ENCODE measurements around the gene AP1G1. TPM values are rescaled to one million over a fixed set of nuclear protein-coding genes. Genes with fewer than 3 reads are reported as not detected.

AP1G1 gene
- total RNA-seq, 1 donor from 2014 or later: 56.0 TPM

DNA sequence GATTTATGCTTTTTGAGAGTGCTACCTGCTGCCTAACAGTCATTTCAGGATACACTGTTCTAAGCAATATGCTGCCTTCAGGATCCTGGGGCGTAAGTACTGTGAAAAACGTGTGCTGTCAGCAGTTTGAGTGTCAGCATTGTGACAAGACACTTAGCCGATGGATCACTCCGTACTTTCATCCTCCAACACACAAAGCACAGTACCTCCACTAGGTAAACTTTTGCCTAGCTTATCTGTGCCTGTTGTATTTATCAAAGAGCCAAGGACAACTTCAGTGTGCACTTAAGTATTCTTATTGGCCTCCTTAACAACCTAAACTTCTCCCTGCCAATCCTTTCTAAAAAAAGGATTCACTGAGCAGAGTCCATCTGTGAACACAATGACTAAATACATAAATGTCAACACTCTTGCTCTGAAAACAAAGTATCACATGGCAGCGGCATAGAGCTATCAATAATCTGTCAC, 50.3 kb downstream of the AP1G1 start:
- no peak for TF ChIP-seq CTCF (IDR thresholded peaks at IDR 0.05; ENCODE audit: insufficient read depth, low read length, poor library complexity, severe bottlenecking)
- peaks cover 3% of the 10 kb centered on the region for H3K36me3 ChIP-seq (ENCODE audit: control insufficient read depth, insufficient read depth, low read length)
- H3K27me3 ChIP-seq (ENCODE audit: control insufficient read depth, insufficient read depth, low read length): no peaks in the 10 kb centered on the region
- no peak for DNase-seq (ENCODE audit: low read depth)
- no peak overlapping the region for H3K4me3 ChIP-seq (ENCODE audit: low read depth, low read length)

GRCh38 chr16:71754652-71755051, 54.0 kb downstream of the AP1G1 start:
- DNase-seq (ENCODE audit: low read depth): no peak
- no peak for TF ChIP-seq CTCF (IDR thresholded peaks at IDR 0.05; ENCODE audit: insufficient read depth, low read length, poor library complexity, severe bottlenecking)
- Histone ChIP-seq H3K36me3 (ENCODE audit: control insufficient read depth, insufficient read depth, low read length) (peaks cover 2% of the 10 kb centered on the region), H3K4me3 (ENCODE audit: low read depth, low read length) (no peak overlapping the region), H3K27me3 (ENCODE audit: control insufficient read depth, insufficient read depth, low read length) (no peaks in the 10 kb centered on the region)

GRCh38 chr16:71754108-71754507, 54.5 kb downstream of the AP1G1 start:
- Histone ChIP-seq H3K4me3 (ENCODE audit: low read depth, low read length) (no peak overlapping the region), H3K27me3 (ENCODE audit: control insufficient read depth, insufficient read depth, low read length) (no peaks in the 10 kb centered on the region), H3K36me3 (ENCODE audit: control insufficient read depth, insufficient read depth, low read length) (peaks cover 2% of the 10 kb centered on the region)
- no peak for DNase-seq (ENCODE audit: low read depth)
- no peak for TF ChIP-seq CTCF (IDR thresholded peaks at IDR 0.05; ENCODE audit: insufficient read depth, low read length, poor library complexity, severe bottlenecking)

DNA sequence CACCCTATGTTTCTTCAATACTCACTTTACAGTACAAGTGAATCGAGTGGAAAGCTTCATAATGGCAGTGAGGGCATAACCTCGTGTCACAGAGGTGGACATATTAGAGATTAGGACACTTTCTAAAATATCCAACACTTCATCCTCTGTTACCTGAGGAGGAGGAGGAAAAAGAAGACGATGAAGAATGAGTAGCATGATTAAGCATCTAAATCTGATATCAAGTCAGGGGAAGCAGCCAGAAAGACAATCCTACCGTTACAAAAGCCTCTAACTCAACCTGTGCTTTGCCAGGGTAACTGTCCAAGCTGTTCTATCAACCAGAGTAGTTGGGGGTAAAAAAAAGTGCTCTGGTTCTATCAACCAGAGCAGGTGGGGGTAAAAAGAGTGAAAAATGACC, 60.4 kb downstream of the AP1G1 start:
- no peaks in the 10 kb centered on the region for H3K27me3 ChIP-seq (ENCODE audit: control insufficient read depth, insufficient read depth, low read length)
- TF ChIP-seq CTCF (IDR thresholded peaks at IDR 0.05; ENCODE audit: insufficient read depth, low read length, poor library complexity, severe bottlenecking): no peak
- H3K36me3 ChIP-seq (ENCODE audit: control insufficient read depth, insufficient read depth, low read length): peaks cover 2% of the 10 kb centered on the region
- no peak for DNase-seq (ENCODE audit: low read depth)
- no peak overlapping the region for H3K4me3 ChIP-seq (ENCODE audit: low read depth, low read length)

DNA sequence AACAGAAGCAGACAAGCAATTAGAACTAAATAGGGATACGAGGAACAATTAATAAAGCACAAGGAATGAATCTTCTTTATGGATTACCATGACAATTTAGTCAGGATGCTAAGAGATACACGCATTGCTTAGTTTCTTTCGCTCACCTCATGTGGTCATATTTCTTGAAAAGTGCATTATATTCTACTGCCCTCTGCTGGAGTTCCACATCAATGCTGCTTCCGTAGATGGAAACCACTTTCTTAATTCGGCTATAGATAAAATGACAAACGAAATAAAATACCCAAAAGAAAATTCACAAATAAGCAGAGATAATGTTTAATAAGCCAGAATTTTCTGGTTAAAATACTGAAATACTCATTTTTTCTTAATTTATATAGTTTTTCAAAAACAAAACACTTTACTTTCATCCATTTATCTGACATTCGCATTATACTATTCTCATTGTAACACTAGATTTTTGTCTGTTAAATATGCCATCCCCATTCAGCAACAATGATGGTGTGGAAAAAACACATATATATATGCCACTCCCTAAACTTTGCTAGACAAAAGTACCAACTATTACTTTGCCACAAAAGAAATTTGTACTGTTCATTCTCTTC, 62.1 kb downstream of the AP1G1 start:
- Histone ChIP-seq H3K4me3 (ENCODE audit: low read depth, low read length) (no peak overlapping the region), H3K36me3 (ENCODE audit: control insufficient read depth, insufficient read depth, low read length) (peaks cover 2% of the 10 kb centered on the region), H3K27me3 (ENCODE audit: control insufficient read depth, insufficient read depth, low read length) (no peaks in the 10 kb centered on the region)
- DNase-seq (ENCODE audit: low read depth): no peak
- TF ChIP-seq CTCF (IDR thresholded peaks at IDR 0.05; ENCODE audit: insufficient read depth, low read length, poor library complexity, severe bottlenecking): peak; percentile 79

DNA sequence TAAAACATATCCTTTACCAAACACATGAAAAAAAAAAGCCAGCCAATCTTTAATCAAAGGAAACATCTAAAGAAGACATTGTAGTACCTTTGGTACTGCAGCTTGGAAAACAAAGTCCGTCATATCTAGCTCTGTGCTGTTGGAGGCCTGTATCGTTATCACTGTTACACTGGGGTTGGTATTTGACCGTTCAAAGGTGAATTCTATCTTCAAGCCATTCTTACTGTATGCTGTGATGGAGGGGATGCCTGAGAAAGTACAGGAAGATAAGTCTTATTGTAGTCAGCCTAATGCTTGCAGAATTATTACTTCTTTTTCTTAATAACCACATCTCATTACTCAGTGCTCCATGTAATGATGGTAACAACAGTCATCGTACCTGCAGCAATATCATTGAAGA, 69.8 kb downstream of the AP1G1 start:
- Histone ChIP-seq H3K4me3 (ENCODE audit: low read depth, low read length) (no peak overlapping the region), H3K36me3 (ENCODE audit: control insufficient read depth, insufficient read depth, low read length) (no peaks in the 10 kb centered on the region), H3K27me3 (ENCODE audit: control insufficient read depth, insufficient read depth, low read length) (no peaks in the 10 kb centered on the region)
- no peak for TF ChIP-seq CTCF (IDR thresholded peaks at IDR 0.05; ENCODE audit: insufficient read depth, low read length, poor library complexity, severe bottlenecking)
- no peak for DNase-seq (ENCODE audit: low read depth)
